B cell (primary cell): Measurements from ENCODE around the gene RPS26. TPM values are rescaled to one million over a fixed set of nuclear protein-coding genes. Genes with fewer than 3 reads are reported as not detected.

Experiments
- ATAC-seq: fragments of 200-7000 bp; cut with Tn5 transposase; one replicate; pipeline ENCODE4 v1.10.0; 2021; ENCODE audit warnings: low read depth, mild to moderate bottlenecking, moderate number of reproducible peaks, moderate library complexity
- CTCF ChIA-PET: fragments of 350-600 bp; sonication (Branson Sonifier 250); formaldehyde crosslinking; loops from one replicate; lab custom pipeline; 2021; ENCODE audit warnings: antibody characterized with exemption, inconsistent platforms; lab: Charles Lee
- POLR2A ChIA-PET: fragments of 350-600 bp; sonication (Branson Sonifier 250); formaldehyde crosslinking; loops from one replicate; lab custom pipeline; 2021; ENCODE audit warnings: antibody characterized with exemption; lab: Charles Lee
- DNase-seq: peaks from one replicate; pipeline ENCODE4 v3.0.0; 2013
- H2AFZ ChIP-seq: 2 replicates; pipeline ENCODE4 v1.6.1; 2012; ENCODE audit warnings: mild to moderate bottlenecking, low read depth, low read length; ENCODE audit not compliant: insufficient read depth, poor library complexity, severe bottlenecking
- H3K27ac ChIP-seq, 2 donors: 1 replicate in 1 of 2; 2 replicates in 1 of 2; pipeline ENCODE4 v1.5.1; 2012 to 2013; ENCODE audit warnings: low read length in 2 of 2, mild to moderate bottlenecking in 2 of 2, moderate library complexity in 1 of 2
- H3K27me3 ChIP-seq, 4 experiments: fragments of 200-600 bp in 1 of 4; sonication (generic) in 1 of 4; replicated peaks in 1 of 4; 1 replicate in 2 of 4; 2 replicates in 2 of 4; pipeline versions ENCODE4 v1.6.1 to v1.7.0; 2013 to 2016; ENCODE audit warnings: low read length in 3 of 4, mild to moderate bottlenecking in 2 of 4, mixed read lengths in 1 of 4, moderate library complexity in 1 of 4; ENCODE audit not compliant: insufficient read depth in 4 of 4, control insufficient read depth in 3 of 4; ENCODE audit errors: control extremely low read depth in 1 of 4
- H3K36me3 ChIP-seq, 2 experiments: replicated peaks in 1 of 2; 1 replicate in 1 of 2; 2 replicates in 1 of 2; pipeline versions ENCODE4 v1.6.1 to v1.7.1; 2013; ENCODE audit warnings: low read length in 1 of 2; ENCODE audit not compliant: insufficient read depth in 2 of 2, control insufficient read depth in 1 of 2; ENCODE audit errors: control extremely low read depth in 1 of 2, extremely low read depth in 1 of 2
- H3K4me1 ChIP-seq, 2 donors: fragments of 200-600 bp in 1 of 2; sonication (generic) in 1 of 2; 1 replicate in 1 of 2; 2 replicates in 1 of 2; pipeline versions ENCODE4 v1.5.1 to v1.6.1; 2013 to 2017; ENCODE audit warnings: low read length in 2 of 2; ENCODE audit not compliant: control insufficient read depth in 2 of 2, insufficient read depth in 2 of 2
- H3K4me2 ChIP-seq: replicated peaks from 2 replicates; pipeline ENCODE3; 2012; ENCODE audit warnings: mild to moderate bottlenecking, low read depth, low read length; ENCODE audit not compliant: poor library complexity, severe bottlenecking
- H3K4me3 ChIP-seq, 5 experiments: fragments of 200-600 bp in 1 of 5; sonication (generic) in 1 of 5; 1 replicate in 3 of 5; 2 replicates in 2 of 5; pipeline versions ENCODE4 v1.5.1 to v1.7.0; 2011 to 2016; ENCODE audit warnings: low read length in 4 of 5, mild to moderate bottlenecking in 4 of 5, low read depth in 2 of 5, control low read depth in 1 of 5, moderate library complexity in 1 of 5; ENCODE audit not compliant: insufficient read depth in 1 of 5; ENCODE audit errors: control extremely low read depth in 1 of 5, extremely low read depth in 1 of 5
- H3K79me2 ChIP-seq: fragments of 200-600 bp; sonication (generic); one replicate; pipeline ENCODE4 v1.6.0; 2016; ENCODE audit warnings: low read length; ENCODE audit not compliant: control insufficient read depth, insufficient read depth
- H3K9ac ChIP-seq: fragments of 200-600 bp; sonication (generic); 2 replicates; pipeline ENCODE4 v1.6.1; 2017; ENCODE audit warnings: mild to moderate bottlenecking, low read length, moderate library complexity
- H3K9me3 ChIP-seq, 3 donors: one replicate each; pipeline versions ENCODE4 v1.6.1 to v1.7.1; 2013; ENCODE audit warnings: low read length in 2 of 3; ENCODE audit not compliant: control insufficient read depth in 2 of 3, insufficient read depth in 1 of 3; ENCODE audit errors: control extremely low read depth in 1 of 3
- H4K20me1 ChIP-seq: 2 replicates; pipeline ENCODE4 v1.6.0; 2012; ENCODE audit warnings: mild to moderate bottlenecking, low read length; ENCODE audit not compliant: insufficient read depth, control insufficient read depth, poor library complexity, severe bottlenecking
- H3K27ac Mint-ChIP-seq: one replicate; pipeline ENCODE4 v1.8.0; 2021; ENCODE audit warnings: mixed read lengths
- H3K27me3 Mint-ChIP-seq: one replicate; pipeline ENCODE4 v1.8.0; 2021; ENCODE audit warnings: mixed read lengths
- H3K4me1 Mint-ChIP-seq: one replicate; pipeline ENCODE4 v1.8.0; 2021; ENCODE audit warnings: mixed read lengths
- H3K4me3 Mint-ChIP-seq: one replicate; pipeline ENCODE4 v1.8.0; 2021; ENCODE audit warnings: mixed read lengths
- H3K9me3 Mint-ChIP-seq: one replicate; pipeline ENCODE4 v1.8.0; 2022; ENCODE audit warnings: mixed read lengths; ENCODE audit not compliant: insufficient read depth
- EZH2 ChIP-seq: IDR thresholded peaks from 2 replicates; pipeline ENCODE4 v1.6.1; 2012; ENCODE audit warnings: borderline replicate concordance, low read depth, mild to moderate bottlenecking, moderate library complexity, low read length; ENCODE audit not compliant: insufficient read depth, poor library complexity, severe bottlenecking
- WGBS: methylation state at CpG from one replicate; pipeline ENCODE4 v1.1.5; 2013; ENCODE audit warnings: missing lambda C conversion rate; ENCODE audit not compliant: insufficient coverage; 5-methylcytosine and 5-hydroxymethylcytosine counted together
- intact Hi-C: fragments of 100-400 bp; cut with micrococcal nuclease; formaldehyde crosslinking; loops from one replicate; pipeline ENCODE4 v1.10.0; 2022
- polyA plus RNA-seq: library from polyadenylated mRNA; depleted of rRNA; stranded (reverse); fragments of >200 nt; gene quantifications from 2 replicates; pipeline ENCODE4 v1.2.3, GENCODE V29; 2012
- total RNA-seq, 2 donors: library from RNA; stranded (reverse); fragments of 120-200 nt in 1 of 2; gene quantifications; 1 replicate in 1 of 2; 2 replicates in 1 of 2; pipeline versions ENCODE4 v1.2.3 to v1.2.4, GENCODE V29; 2013 to 2022
- TF ChIP-seq, protein P1 (sequence below): fragments of 200-600 bp; IDR thresholded peaks from one replicate; pipeline ENCODE4 v1.8.0; 2022; ENCODE audit warnings: antibody characterized with exemption, mild to moderate bottlenecking

Gene RPS26
- total and polyA plus RNA-seq, 2 donors (not counting 1 experiment from before 2014, with no cell fraction given) = 21.0 to 549 TPM

DNA sequence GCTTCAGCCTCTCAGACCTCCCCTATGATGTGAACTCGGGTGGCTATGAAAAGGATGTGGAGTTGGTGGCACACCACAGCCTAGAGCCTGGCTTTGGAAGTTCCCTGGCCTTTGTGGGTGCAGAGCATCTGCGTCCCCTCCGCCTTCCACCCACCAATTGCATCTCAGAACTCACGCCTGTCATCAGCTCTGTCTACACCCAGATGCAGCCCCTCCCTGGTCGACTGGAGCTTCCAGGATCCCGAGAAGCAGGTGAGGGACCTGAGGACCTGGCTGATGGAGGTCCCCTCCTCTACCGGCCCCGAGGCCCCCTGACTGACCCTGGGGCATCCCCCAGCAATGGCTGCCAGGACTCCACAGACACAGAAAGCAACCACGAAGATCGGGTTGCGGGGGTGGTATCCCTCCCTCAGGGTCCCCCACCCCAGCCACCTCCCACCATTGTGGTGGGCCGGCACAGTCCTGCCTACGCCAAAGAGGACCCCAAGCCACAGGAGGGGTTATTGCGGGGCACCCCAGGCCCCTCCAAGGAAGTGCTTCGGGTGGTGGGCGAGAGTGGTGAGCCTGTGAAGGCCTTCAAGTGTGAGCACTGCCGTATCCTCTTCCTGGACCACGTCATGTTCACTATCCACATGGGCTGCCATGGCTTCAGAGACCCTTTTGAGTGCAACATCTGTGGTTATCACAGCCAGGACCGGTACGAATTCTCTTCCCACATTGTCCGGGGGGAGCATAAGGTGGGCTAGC is 7.0 kb upstream of the RPS26 start:
- no peak overlapping the region for H3K4me3 ChIP-seq
- no peak for ATAC-seq
- Mint-ChIP-seq H3K9me3 (no peaks in the 10 kb centered on the region), H3K4me3 (no peak overlapping the region), H3K27me3 (no peaks in the 10 kb centered on the region), H3K4me1 (no peaks in the 10 kb centered on the region), H3K27ac (no peak overlapping the region)
- 91% methylated on average over 20 of the region's 21 CpGs for WGBS
- H3K9ac ChIP-seq = no peak overlapping the region
- DNase-seq = no peak
- intact Hi-C loops = no loop called here
- H3K27ac ChIP-seq = no peak overlapping the region
- ChIA-PET POLR2A (interaction anchor here (0.6 kb wide), 1 partner anchor 1737 kb away, joined by 3 read pairs; the partner anchor contains the start of gene METTL1), CTCF (interaction anchor here (0.7 to 1.0 kb wide), 2 partner anchors 39 to 296 kb away, joined by 3 to 4 read pairs; no protein-coding TSS in a partner anchor)
- H3K9me3 ChIP-seq = no peaks in the 10 kb centered on the region
- TF ChIP-seq, protein P1, sequence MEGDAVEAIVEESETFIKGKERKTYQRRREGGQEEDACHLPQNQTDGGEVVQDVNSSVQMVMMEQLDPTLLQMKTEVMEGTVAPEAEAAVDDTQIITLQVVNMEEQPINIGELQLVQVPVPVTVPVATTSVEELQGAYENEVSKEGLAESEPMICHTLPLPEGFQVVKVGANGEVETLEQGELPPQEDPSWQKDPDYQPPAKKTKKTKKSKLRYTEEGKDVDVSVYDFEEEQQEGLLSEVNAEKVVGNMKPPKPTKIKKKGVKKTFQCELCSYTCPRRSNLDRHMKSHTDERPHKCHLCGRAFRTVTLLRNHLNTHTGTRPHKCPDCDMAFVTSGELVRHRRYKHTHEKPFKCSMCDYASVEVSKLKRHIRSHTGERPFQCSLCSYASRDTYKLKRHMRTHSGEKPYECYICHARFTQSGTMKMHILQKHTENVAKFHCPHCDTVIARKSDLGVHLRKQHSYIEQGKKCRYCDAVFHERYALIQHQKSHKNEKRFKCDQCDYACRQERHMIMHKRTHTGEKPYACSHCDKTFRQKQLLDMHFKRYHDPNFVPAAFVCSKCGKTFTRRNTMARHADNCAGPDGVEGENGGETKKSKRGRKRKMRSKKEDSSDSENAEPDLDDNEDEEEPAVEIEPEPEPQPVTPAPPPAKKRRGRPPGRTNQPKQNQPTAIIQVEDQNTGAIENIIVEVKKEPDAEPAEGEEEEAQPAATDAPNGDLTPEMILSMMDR = no peak
- no peak for TF ChIP-seq EZH2
- no peaks in the 10 kb centered on the region for H3K79me2 ChIP-seq
- peaks cover 0 to 2% of the 10 kb centered on the region in 2 experiments for H3K36me3 ChIP-seq
- H2AFZ ChIP-seq = no peak overlapping the region
- H3K27me3 ChIP-seq = no peaks in the 10 kb centered on the region
- no peak overlapping the region for H3K4me2 ChIP-seq
- no peaks in the 10 kb centered on the region for H4K20me1 ChIP-seq
- no peaks in the 10 kb centered on the region for H3K4me1 ChIP-seq

DNA sequence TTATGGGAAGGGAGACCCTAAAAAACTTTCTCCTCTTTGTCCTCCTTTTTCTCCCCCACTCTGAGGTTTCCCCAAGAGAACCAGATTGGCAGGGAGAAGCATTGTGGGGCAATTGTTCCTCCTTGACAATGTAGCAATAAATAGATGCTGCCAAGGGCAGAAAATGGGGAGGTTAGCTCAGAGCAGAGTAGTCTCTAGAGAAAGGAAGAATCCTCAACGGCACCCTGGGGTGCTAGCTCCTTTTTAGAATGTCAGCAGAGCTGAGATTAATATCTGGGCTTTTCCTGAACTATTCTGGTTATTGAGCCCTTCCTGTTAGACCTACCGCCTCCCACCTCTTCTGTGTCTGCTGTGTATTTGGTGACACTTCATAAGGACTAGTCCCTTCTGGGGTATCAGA is 4.6 kb upstream of the RPS26 start:
- Histone ChIP-seq H3K79me2 (peaks cover 4% of the 10 kb centered on the region), H3K36me3 (peaks cover 0 to 2% of the 10 kb centered on the region in 2 experiments), H3K9ac (no peak overlapping the region), H3K9me3 (no peaks in the 10 kb centered on the region), H3K27ac (no peak overlapping the region), H4K20me1 (peaks cover 2% of the 10 kb centered on the region), H3K4me3 (no peak overlapping the region), H3K4me2 (no peak overlapping the region), H3K4me1 (peaks cover 7% of the 10 kb centered on the region in 2 donors), H2AFZ (no peak overlapping the region), H3K27me3 (no peaks in the 10 kb centered on the region)
- CTCF ChIA-PET = interaction anchor here (0.5 to 1.9 kb wide), 4 partner anchors 40 to 299 kb away, joined by 3 to 11 read pairs (median 4); partner anchors contain the start of gene SUOX
- 43% methylated on average over 1 of the region's 2 CpGs for WGBS
- Mint-ChIP-seq H3K27me3 (no peaks in the 10 kb centered on the region), H3K4me1 (peaks cover 10% of the 10 kb centered on the region), H3K27ac (no peak overlapping the region), H3K4me3 (no peak overlapping the region), H3K9me3 (no peaks in the 10 kb centered on the region)
- intact Hi-C loops = no loop called here
- POLR2A ChIA-PET = no interaction called here
- ATAC-seq (no peak), DNase-seq (no peak)
- no peak for TF ChIP-seq EZH2
- TF ChIP-seq, protein P1 = no peak
